WTC11 (cell line): ENCODE data around the gene LDLRAD4. TPM values are rescaled to one million over a fixed set of nuclear protein-coding genes. Genes with fewer than 3 reads are reported as not detected.

Source experiments
- ATAC-seq: fragments of 200-7000 bp; cut with Tn5 transposase; 2 replicates; pipeline ENCODE4 v1.10.0; 2021; ENCODE audit warnings: mild to moderate bottlenecking, moderate library complexity
- CTCF ChIA-PET: fragments of 300-600 bp; sonication (Branson Sonifier 250); formaldehyde crosslinking; loops from one replicate; lab custom pipeline; 2021; ENCODE audit warnings: antibody characterized with exemption; lab: Charles Lee
- POLR2A ChIA-PET: fragments of 350-600 bp; sonication (Branson Sonifier 250); formaldehyde crosslinking; loops from one replicate; lab custom pipeline; 2021; ENCODE audit warnings: antibody characterized with exemption; lab: Charles Lee
- DNase-seq: peaks from one replicate; pipeline ENCODE4 v3.0.0; 2021; ENCODE audit warnings: low spot score
- H3K27ac Mint-ChIP-seq: 2 replicates; pipeline ENCODE4 v1.8.0; 2021; ENCODE audit warnings: mixed read lengths
- H3K27me3 Mint-ChIP-seq: 2 replicates; pipeline ENCODE4 v1.8.0; 2021; ENCODE audit warnings: low read depth, mild to moderate bottlenecking, moderate library complexity, mixed read lengths
- H3K36me3 Mint-ChIP-seq: 2 replicates; pipeline ENCODE4 v1.8.0; 2021; ENCODE audit warnings: mixed read lengths
- H3K4me1 Mint-ChIP-seq: 2 replicates; pipeline ENCODE4 v1.8.0; 2022; ENCODE audit warnings: mixed read lengths
- H3K4me3 Mint-ChIP-seq: 2 replicates; pipeline ENCODE4 v1.8.0; 2021; ENCODE audit warnings: mild to moderate bottlenecking, moderate library complexity, mixed read lengths
- H3K9me3 Mint-ChIP-seq: 2 replicates; pipeline ENCODE4 v1.8.0; 2021; ENCODE audit warnings: mixed read lengths
- ATF1 ChIP-seq: sonication (generic); formaldehyde crosslinking; IDR thresholded peaks from 2 replicates; pipeline ENCODE4 v1.8.1; 2023; ENCODE audit warnings: mild to moderate bottlenecking, moderate library complexity, missing genetic modification reagents
- ELF4 ChIP-seq: sonication (generic); formaldehyde crosslinking; IDR thresholded peaks from 2 replicates; pipeline ENCODE4 v1.8.1; 2022; ENCODE audit warnings: low read depth, mild to moderate bottlenecking, moderate library complexity, missing genetic modification reagents
- EMX1 ChIP-seq: fragments of 250-450 bp; sonication (Bioruptor Pico); IDR thresholded peaks from 2 replicates; pipeline ENCODE4 v1.8.0; 2021; ENCODE audit warnings: mild to moderate bottlenecking
- FOXK1 ChIP-seq: sonication (generic); formaldehyde crosslinking; IDR thresholded peaks from 2 replicates; pipeline ENCODE4 v1.8.0; 2022; ENCODE audit warnings: mild to moderate bottlenecking, moderate library complexity, missing genetic modification reagents
- HMGA2 ChIP-seq: fragments of 250-450 bp; sonication (Bioruptor Pico); IDR thresholded peaks from 2 replicates; pipeline ENCODE4 v1.4.0; 2021; ENCODE audit warnings: mild to moderate bottlenecking, moderate library complexity
- IRF2 ChIP-seq: sonication (generic); formaldehyde crosslinking; IDR thresholded peaks from 2 replicates; pipeline ENCODE4 v1.8.0; 2022; ENCODE audit warnings: low read depth, missing genetic modification reagents, borderline replicate concordance
- JUN ChIP-seq: sonication (generic); formaldehyde crosslinking; IDR thresholded peaks from 2 replicates; pipeline ENCODE4 v1.8.0; 2023; ENCODE audit warnings: mild to moderate bottlenecking, missing genetic modification reagents
- NFATC4 ChIP-seq: fragments of 250-450 bp; sonication (Bioruptor Pico); IDR thresholded peaks from 2 replicates; pipeline ENCODE4 v1.9.0; 2021; ENCODE audit warnings: mild to moderate bottlenecking
- NR1H2 ChIP-seq: sonication (generic); formaldehyde crosslinking; IDR thresholded peaks from 2 replicates; pipeline ENCODE4 v1.9.0; 2021; ENCODE audit warnings: mild to moderate bottlenecking, moderate library complexity, missing genetic modification reagents
- NR3C1 ChIP-seq: sonication (generic); formaldehyde crosslinking; conservative IDR thresholded peaks from 2 replicates; pipeline ENCODE4 v1.8.1; 2023; ENCODE audit warnings: low read depth, mild to moderate bottlenecking, missing genetic modification reagents
- SP1 ChIP-seq: sonication (generic); formaldehyde crosslinking; conservative IDR thresholded peaks from 2 replicates; pipeline ENCODE4 v1.8.1; 2022; ENCODE audit warnings: missing genetic modification reagents
- TEAD4 ChIP-seq: sonication (generic); formaldehyde crosslinking; IDR thresholded peaks from 2 replicates; pipeline ENCODE4 v1.8.0; 2022; ENCODE audit warnings: mild to moderate bottlenecking, missing genetic modification reagents
- ZNF121 ChIP-seq: sonication (generic); formaldehyde crosslinking; IDR thresholded peaks from 2 replicates; pipeline ENCODE4 v1.8.0; 2023; ENCODE audit warnings: missing genetic modification reagents
- ZNF263 ChIP-seq: sonication (generic); formaldehyde crosslinking; IDR thresholded peaks from 2 replicates; pipeline ENCODE4 v1.8.1; 2022; ENCODE audit warnings: low read depth, mild to moderate bottlenecking, moderate library complexity, missing genetic modification reagents
- total RNA-seq: library from RNA; stranded (reverse); gene quantifications from 3 replicates; pipeline ENCODE4 v1.2.3, GENCODE V29; 2021
- TF ChIP-seq, protein P1 (sequence below): sonication (generic); formaldehyde crosslinking; IDR thresholded peaks from 2 replicates; pipeline ENCODE4 v1.8.1; 2022; ENCODE audit warnings: mild to moderate bottlenecking, missing genetic modification reagents, moderate library complexity, borderline replicate concordance
- TF ChIP-seq, protein P2 (sequence below): sonication (generic); formaldehyde crosslinking; IDR thresholded peaks from 2 replicates; pipeline ENCODE4 v1.8.0; 2022; ENCODE audit warnings: mild to moderate bottlenecking, missing genetic modification reagents
- TF ChIP-seq, protein P3 (sequence below): sonication (generic); formaldehyde crosslinking; IDR thresholded peaks from 2 replicates; pipeline ENCODE4 v1.8.0; 2022; ENCODE audit warnings: mild to moderate bottlenecking, missing genetic modification reagents
- TF ChIP-seq, protein P4 (sequence below): fragments of 250-450 bp; sonication (Bioruptor Pico); IDR thresholded peaks from 2 replicates; pipeline ENCODE4 v1.9.0; 2021; ENCODE audit warnings: mild to moderate bottlenecking
- TF ChIP-seq, protein P5 (sequence below): sonication (generic); formaldehyde crosslinking; IDR thresholded peaks from 2 replicates; pipeline ENCODE4 v1.8.1; 2023; ENCODE audit warnings: mild to moderate bottlenecking, missing genetic modification reagents, borderline replicate concordance
- TF ChIP-seq, protein P6 (sequence below): fragments of 250-450 bp; sonication (Bioruptor Pico); IDR thresholded peaks from 2 replicates; pipeline ENCODE4 v1.9.0; 2021; ENCODE audit warnings: mild to moderate bottlenecking, borderline replicate concordance
- TF ChIP-seq, protein P7 (sequence below): sonication (generic); formaldehyde crosslinking; IDR thresholded peaks from 2 replicates; pipeline ENCODE4 v1.8.1; 2022; ENCODE audit warnings: mild to moderate bottlenecking, moderate library complexity, missing genetic modification reagents
- TF ChIP-seq, protein P8 (sequence below): sonication (generic); formaldehyde crosslinking; IDR thresholded peaks from 2 replicates; pipeline ENCODE4 v1.8.0; 2023; ENCODE audit warnings: missing genetic modification reagents

LDLRAD4 gene
- total RNA-seq, 1 experiment from 2014 or later = 6.2 TPM

DNA sequence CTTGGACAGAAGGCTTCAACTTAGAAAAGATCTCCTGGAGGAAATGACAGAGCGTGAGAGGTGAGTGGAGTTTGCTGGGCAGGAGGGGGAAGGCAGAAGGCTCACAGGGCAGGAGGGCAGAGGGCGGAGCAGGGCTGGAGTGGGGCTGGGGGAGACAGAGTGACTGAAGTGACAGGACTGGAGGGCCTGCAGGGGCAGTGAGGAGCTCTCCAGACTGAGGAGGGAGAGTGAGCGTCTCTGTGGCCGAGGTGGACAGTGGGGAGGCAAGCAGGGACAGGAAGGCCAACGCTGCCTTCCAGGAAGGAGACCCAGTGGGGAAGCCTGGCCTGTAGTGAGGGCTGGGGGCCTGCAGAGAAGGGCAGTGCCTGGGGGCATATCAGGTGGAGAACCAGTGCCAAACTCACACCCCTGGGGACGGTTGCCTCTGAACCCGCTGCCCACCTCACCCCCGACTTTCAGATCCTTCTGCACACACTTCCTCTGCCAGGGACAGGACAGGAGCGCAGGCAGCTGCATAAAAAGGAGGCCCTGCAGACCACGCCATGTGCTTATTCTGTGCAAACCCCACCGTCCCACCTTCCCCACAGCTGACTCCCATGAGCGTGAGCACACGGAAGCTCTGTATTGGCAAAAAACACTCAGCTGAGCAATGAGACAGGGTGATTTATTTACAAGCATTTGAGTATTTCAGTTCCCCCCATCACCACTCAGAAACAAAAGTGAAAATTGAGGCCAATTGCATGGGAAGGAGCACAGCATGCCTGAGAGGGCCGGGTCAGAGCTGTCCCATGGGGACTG lies 263.5 kb downstream of the LDLRAD4 start (continued):
- TF ChIP-seq, protein P1, sequence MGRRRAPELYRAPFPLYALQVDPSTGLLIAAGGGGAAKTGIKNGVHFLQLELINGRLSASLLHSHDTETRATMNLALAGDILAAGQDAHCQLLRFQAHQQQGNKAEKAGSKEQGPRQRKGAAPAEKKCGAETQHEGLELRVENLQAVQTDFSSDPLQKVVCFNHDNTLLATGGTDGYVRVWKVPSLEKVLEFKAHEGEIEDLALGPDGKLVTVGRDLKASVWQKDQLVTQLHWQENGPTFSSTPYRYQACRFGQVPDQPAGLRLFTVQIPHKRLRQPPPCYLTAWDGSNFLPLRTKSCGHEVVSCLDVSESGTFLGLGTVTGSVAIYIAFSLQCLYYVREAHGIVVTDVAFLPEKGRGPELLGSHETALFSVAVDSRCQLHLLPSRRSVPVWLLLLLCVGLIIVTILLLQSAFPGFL (CRISPR knock-in tag) = no peak
- TF ChIP-seq, protein P2, sequence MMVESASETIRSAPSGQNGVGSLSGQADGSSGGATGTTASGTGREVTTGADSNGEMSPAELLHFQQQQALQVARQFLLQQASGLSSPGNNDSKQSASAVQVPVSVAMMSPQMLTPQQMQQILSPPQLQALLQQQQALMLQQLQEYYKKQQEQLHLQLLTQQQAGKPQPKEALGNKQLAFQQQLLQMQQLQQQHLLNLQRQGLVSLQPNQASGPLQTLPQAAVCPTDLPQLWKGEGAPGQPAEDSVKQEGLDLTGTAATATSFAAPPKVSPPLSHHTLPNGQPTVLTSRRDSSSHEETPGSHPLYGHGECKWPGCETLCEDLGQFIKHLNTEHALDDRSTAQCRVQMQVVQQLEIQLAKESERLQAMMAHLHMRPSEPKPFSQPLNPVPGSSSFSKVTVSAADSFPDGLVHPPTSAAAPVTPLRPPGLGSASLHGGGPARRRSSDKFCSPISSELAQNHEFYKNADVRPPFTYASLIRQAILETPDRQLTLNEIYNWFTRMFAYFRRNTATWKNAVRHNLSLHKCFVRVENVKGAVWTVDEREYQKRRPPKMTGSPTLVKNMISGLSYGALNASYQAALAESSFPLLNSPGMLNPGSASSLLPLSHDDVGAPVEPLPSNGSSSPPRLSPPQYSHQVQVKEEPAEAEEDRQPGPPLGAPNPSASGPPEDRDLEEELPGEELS (CRISPR knock-in tag) = no peak
- TF ChIP-seq, protein P3, sequence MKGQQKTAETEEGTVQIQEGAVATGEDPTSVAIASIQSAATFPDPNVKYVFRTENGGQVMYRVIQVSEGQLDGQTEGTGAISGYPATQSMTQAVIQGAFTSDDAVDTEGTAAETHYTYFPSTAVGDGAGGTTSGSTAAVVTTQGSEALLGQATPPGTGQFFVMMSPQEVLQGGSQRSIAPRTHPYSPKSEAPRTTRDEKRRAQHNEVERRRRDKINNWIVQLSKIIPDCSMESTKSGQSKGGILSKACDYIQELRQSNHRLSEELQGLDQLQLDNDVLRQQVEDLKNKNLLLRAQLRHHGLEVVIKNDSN (CRISPR knock-in tag) = no peak
- no peak for TF ChIP-seq ZNF263 (CRISPR knock-in tag)
- no peak for TF ChIP-seq NFATC4 (CRISPR knock-in tag)
- TF ChIP-seq ELF4 (CRISPR knock-in tag) = no peak
- TF ChIP-seq IRF2 (CRISPR knock-in tag) = no peak
- no peak for TF ChIP-seq EMX1 (CRISPR knock-in tag)
- no peak for TF ChIP-seq JUN
- TF ChIP-seq NR3C1 = no peak
- TF ChIP-seq, protein P4, sequence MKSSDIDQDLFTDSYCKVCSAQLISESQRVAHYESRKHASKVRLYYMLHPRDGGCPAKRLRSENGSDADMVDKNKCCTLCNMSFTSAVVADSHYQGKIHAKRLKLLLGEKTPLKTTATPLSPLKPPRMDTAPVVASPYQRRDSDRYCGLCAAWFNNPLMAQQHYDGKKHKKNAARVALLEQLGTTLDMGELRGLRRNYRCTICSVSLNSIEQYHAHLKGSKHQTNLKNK = no peak
- TF ChIP-seq, all 79 proteins: peak for 0

DNA sequence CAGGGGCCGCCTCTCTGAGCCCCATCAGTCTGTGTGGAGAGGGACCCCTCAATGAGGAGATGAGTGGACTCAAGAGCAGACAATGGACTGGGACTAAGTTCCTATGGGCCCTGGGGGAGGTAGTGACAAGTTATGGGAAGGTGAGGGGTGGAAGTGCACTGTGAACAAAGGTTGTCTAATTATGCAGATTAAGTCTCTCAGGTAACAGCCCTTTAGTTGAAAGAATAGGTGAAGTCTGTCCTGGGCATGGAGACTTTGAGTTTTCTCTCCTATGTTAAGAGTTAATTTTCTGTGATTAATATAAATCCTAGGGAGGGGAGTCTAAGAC lies 264.0 kb downstream of the LDLRAD4 start:
- Mint-ChIP-seq H3K27ac (no peak overlapping the region), H3K4me3 (no peak overlapping the region), H3K4me1 (peaks cover 20% of the 10 kb centered on the region), H3K9me3 (peaks cover 28% of the 10 kb centered on the region), H3K36me3 (peaks cover 11% of the 10 kb centered on the region), H3K27me3 (no peaks in the 10 kb centered on the region; the same call in 1 of the 2 replicates)
- CTCF ChIA-PET = no interaction called here
- POLR2A ChIA-PET = no interaction called here
- DNase-seq (no peak), ATAC-seq (no peak)
- TF ChIP-seq HMGA2 (no peak), SP1 (CRISPR knock-in tag) (no peak), EMX1 (CRISPR knock-in tag) (no peak), FOXK1 (no peak), ATF1 (CRISPR knock-in tag) (no peak), NR1H2 (CRISPR knock-in tag) (no peak), ZNF121 (no peak), TEAD4 (CRISPR knock-in tag) (no peak)
- TF ChIP-seq, protein P5, sequence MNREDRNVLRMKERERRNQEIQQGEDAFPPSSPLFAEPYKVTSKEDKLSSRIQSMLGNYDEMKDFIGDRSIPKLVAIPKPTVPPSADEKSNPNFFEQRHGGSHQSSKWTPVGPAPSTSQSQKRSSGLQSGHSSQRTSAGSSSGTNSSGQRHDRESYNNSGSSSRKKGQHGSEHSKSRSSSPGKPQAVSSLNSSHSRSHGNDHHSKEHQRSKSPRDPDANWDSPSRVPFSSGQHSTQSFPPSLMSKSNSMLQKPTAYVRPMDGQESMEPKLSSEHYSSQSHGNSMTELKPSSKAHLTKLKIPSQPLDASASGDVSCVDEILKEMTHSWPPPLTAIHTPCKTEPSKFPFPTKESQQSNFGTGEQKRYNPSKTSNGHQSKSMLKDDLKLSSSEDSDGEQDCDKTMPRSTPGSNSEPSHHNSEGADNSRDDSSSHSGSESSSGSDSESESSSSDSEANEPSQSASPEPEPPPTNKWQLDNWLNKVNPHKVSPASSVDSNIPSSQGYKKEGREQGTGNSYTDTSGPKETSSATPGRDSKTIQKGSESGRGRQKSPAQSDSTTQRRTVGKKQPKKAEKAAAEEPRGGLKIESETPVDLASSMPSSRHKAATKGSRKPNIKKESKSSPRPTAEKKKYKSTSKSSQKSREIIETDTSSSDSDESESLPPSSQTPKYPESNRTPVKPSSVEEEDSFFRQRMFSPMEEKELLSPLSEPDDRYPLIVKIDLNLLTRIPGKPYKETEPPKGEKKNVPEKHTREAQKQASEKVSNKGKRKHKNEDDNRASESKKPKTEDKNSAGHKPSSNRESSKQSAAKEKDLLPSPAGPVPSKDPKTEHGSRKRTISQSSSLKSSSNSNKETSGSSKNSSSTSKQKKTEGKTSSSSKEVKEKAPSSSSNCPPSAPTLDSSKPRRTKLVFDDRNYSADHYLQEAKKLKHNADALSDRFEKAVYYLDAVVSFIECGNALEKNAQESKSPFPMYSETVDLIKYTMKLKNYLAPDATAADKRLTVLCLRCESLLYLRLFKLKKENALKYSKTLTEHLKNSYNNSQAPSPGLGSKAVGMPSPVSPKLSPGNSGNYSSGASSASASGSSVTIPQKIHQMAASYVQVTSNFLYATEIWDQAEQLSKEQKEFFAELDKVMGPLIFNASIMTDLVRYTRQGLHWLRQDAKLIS (CRISPR knock-in tag) = no peak
- TF ChIP-seq, protein P6, sequence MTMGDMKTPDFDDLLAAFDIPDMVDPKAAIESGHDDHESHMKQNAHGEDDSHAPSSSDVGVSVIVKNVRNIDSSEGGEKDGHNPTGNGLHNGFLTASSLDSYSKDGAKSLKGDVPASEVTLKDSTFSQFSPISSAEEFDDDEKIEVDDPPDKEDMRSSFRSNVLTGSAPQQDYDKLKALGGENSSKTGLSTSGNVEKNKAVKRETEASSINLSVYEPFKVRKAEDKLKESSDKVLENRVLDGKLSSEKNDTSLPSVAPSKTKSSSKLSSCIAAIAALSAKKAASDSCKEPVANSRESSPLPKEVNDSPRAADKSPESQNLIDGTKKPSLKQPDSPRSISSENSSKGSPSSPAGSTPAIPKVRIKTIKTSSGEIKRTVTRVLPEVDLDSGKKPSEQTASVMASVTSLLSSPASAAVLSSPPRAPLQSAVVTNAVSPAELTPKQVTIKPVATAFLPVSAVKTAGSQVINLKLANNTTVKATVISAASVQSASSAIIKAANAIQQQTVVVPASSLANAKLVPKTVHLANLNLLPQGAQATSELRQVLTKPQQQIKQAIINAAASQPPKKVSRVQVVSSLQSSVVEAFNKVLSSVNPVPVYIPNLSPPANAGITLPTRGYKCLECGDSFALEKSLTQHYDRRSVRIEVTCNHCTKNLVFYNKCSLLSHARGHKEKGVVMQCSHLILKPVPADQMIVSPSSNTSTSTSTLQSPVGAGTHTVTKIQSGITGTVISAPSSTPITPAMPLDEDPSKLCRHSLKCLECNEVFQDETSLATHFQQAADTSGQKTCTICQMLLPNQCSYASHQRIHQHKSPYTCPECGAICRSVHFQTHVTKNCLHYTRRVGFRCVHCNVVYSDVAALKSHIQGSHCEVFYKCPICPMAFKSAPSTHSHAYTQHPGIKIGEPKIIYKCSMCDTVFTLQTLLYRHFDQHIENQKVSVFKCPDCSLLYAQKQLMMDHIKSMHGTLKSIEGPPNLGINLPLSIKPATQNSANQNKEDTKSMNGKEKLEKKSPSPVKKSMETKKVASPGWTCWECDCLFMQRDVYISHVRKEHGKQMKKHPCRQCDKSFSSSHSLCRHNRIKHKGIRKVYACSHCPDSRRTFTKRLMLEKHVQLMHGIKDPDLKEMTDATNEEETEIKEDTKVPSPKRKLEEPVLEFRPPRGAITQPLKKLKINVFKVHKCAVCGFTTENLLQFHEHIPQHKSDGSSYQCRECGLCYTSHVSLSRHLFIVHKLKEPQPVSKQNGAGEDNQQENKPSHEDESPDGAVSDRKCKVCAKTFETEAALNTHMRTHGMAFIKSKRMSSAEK (CRISPR knock-in tag) = no peak
- TF ChIP-seq, protein P7, sequence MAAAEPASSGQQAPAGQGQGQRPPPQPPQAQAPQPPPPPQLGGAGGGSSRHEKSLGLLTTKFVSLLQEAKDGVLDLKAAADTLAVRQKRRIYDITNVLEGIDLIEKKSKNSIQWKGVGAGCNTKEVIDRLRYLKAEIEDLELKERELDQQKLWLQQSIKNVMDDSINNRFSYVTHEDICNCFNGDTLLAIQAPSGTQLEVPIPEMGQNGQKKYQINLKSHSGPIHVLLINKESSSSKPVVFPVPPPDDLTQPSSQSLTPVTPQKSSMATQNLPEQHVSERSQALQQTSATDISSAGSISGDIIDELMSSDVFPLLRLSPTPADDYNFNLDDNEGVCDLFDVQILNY (CRISPR knock-in tag) = no peak
- TF ChIP-seq, protein P8, sequence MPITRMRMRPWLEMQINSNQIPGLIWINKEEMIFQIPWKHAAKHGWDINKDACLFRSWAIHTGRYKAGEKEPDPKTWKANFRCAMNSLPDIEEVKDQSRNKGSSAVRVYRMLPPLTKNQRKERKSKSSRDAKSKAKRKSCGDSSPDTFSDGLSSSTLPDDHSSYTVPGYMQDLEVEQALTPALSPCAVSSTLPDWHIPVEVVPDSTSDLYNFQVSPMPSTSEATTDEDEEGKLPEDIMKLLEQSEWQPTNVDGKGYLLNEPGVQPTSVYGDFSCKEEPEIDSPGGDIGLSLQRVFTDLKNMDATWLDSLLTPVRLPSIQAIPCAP (CRISPR knock-in tag) = no peak
